Rectal smooth muscle tissue (tissue), 1 donor: ENCODE measurements around the gene HLCS.

Experiments
- H3K27ac ChIP-seq: one replicate; pipeline ENCODE4 v1.7.0; 2013; ENCODE audit warnings: low read depth, low read length, inconsistent platforms
- H3K27me3 ChIP-seq: one replicate; pipeline ENCODE4 v1.7.0; 2013; ENCODE audit warnings: low read length; ENCODE audit not compliant: control insufficient read depth, insufficient read depth
- H3K36me3 ChIP-seq: one replicate; pipeline ENCODE4 v1.7.0; 2013; ENCODE audit warnings: low read length; ENCODE audit not compliant: control insufficient read depth, insufficient read depth
- H3K4me1 ChIP-seq: one replicate; pipeline ENCODE4 v1.7.0; 2013; ENCODE audit warnings: low read length; ENCODE audit not compliant: control insufficient read depth, insufficient read depth
- H3K4me3 ChIP-seq: one replicate; pipeline ENCODE4 v1.7.0; 2013; ENCODE audit warnings: low read length
- H3K9ac ChIP-seq: one replicate; pipeline ENCODE4 v1.7.0; 2013; ENCODE audit warnings: low read length

HLCS gene

GRCh38 chr21:36790616-36791015 is 175.9 kb downstream of the HLCS start:
- Histone ChIP-seq H3K4me1 (no peaks in the 10 kb centered on the region), H3K9ac (no peak overlapping the region), H3K27ac (no peak overlapping the region), H3K4me3 (no peak overlapping the region), H3K36me3 (no peaks in the 10 kb centered on the region), H3K27me3 (no peaks in the 10 kb centered on the region)

GRCh38 chr21:36788120-36788638 is 178.3 kb downstream of the HLCS start:
- no peak overlapping the region for H3K9ac ChIP-seq
- H3K4me3 ChIP-seq: no peak overlapping the region

GRCh38 chr21:36786186-36786585 is 180.3 kb downstream of the HLCS start:
- Histone ChIP-seq H3K36me3 (no peaks in the 10 kb centered on the region), H3K27me3 (no peaks in the 10 kb centered on the region), H3K4me1 (no peaks in the 10 kb centered on the region), H3K27ac (no peak overlapping the region), H3K9ac (no peak overlapping the region), H3K4me3 (no peak overlapping the region)

More at GRCh38 chr21:36788120-36788638, 178.3 kb downstream of the HLCS start:
- H3K4me1 ChIP-seq: no peaks in the 10 kb centered on the region
- no peak overlapping the region for H3K27ac ChIP-seq
- no peaks in the 10 kb centered on the region for H3K27me3 ChIP-seq
- no peaks in the 10 kb centered on the region for H3K36me3 ChIP-seq

GRCh38 chr21:36785615-36786014 is 180.9 kb downstream of the HLCS start:
- H3K27me3 ChIP-seq: no peaks in the 10 kb centered on the region
- H3K4me3 ChIP-seq: no peak overlapping the region
- H3K27ac ChIP-seq: no peak overlapping the region
- no peaks in the 10 kb centered on the region for H3K36me3 ChIP-seq
- H3K4me1 ChIP-seq: no peaks in the 10 kb centered on the region
- H3K9ac ChIP-seq: no peak overlapping the region

GRCh38 chr21:36784947-36785346 is 181.5 kb downstream of the HLCS start:
- no peak overlapping the region for H3K27ac ChIP-seq
- no peak overlapping the region for H3K9ac ChIP-seq
- no peaks in the 10 kb centered on the region for H3K36me3 ChIP-seq
- H3K4me3 ChIP-seq: no peak overlapping the region
- H3K4me1 ChIP-seq: no peaks in the 10 kb centered on the region
- no peaks in the 10 kb centered on the region for H3K27me3 ChIP-seq

GRCh38 chr21:36783612-36784374 is 182.7 kb downstream of the HLCS start:
- Histone ChIP-seq H3K36me3 (no peaks in the 10 kb centered on the region), H3K27ac (no peak overlapping the region), H3K4me3 (no peak overlapping the region), H3K9ac (no peak overlapping the region), H3K27me3 (no peaks in the 10 kb centered on the region), H3K4me1 (no peaks in the 10 kb centered on the region)

- H3K27ac ChIP-seq: no peak overlapping the region
Measured at GRCh38 chr21:36780861-36781260, 185.6 kb downstream of the HLCS start.

GRCh38 chr21:36776981-36777617 is 189.4 kb downstream of the HLCS start:
- no peak overlapping the region for H3K9ac ChIP-seq
- H3K4me1 ChIP-seq: no peaks in the 10 kb centered on the region
- H3K27me3 ChIP-seq: no peaks in the 10 kb centered on the region
- no peak overlapping the region for H3K27ac ChIP-seq
- H3K4me3 ChIP-seq: no peak overlapping the region
- H3K36me3 ChIP-seq: no peaks in the 10 kb centered on the region

More at GRCh38 chr21:36780861-36781260, 185.6 kb downstream of the HLCS start:
- Histone ChIP-seq H3K4me1 (no peaks in the 10 kb centered on the region), H3K27me3 (no peaks in the 10 kb centered on the region), H3K9ac (no peak overlapping the region), H3K4me3 (no peak overlapping the region), H3K36me3 (no peaks in the 10 kb centered on the region)

GRCh38 chr21:36773995-36774394 is 192.5 kb downstream of the HLCS start:
- Histone ChIP-seq H3K27ac (no peak overlapping the region), H3K4me1 (no peaks in the 10 kb centered on the region)

GRCh38 chr21:36773117-36773516 is 193.4 kb downstream of the HLCS start:
- Histone ChIP-seq H3K36me3 (no peaks in the 10 kb centered on the region), H3K27ac (no peak overlapping the region), H3K4me3 (no peak overlapping the region), H3K27me3 (no peaks in the 10 kb centered on the region), H3K9ac (no peak overlapping the region), H3K4me1 (no peaks in the 10 kb centered on the region)

More at GRCh38 chr21:36773995-36774394, 192.5 kb downstream of the HLCS start:
- H3K9ac ChIP-seq: no peak overlapping the region
- H3K36me3 ChIP-seq: no peaks in the 10 kb centered on the region
- no peaks in the 10 kb centered on the region for H3K27me3 ChIP-seq
- no peak overlapping the region for H3K4me3 ChIP-seq

- Histone ChIP-seq H3K27me3 (no peaks in the 10 kb centered on the region), H3K27ac (no peak overlapping the region), H3K4me1 (no peaks in the 10 kb centered on the region), H3K36me3 (no peaks in the 10 kb centered on the region), H3K4me3 (no peak overlapping the region), H3K9ac (no peak overlapping the region)
Measured at GRCh38 chr21:36769051-36769839, 197.2 kb downstream of the HLCS start.

GRCh38 chr21:36768496-36768895 is 198.0 kb downstream of the HLCS start:
- no peak overlapping the region for H3K4me3 ChIP-seq
- H3K36me3 ChIP-seq: no peaks in the 10 kb centered on the region
- no peak overlapping the region for H3K9ac ChIP-seq
- no peak overlapping the region for H3K27ac ChIP-seq
- no peaks in the 10 kb centered on the region for H3K27me3 ChIP-seq
- H3K4me1 ChIP-seq: no peaks in the 10 kb centered on the region
